H1 (cell line): ENCODE measurements around the gene RIN3. TPM values are rescaled to one million over a fixed set of nuclear protein-coding genes. Genes with fewer than 3 reads are reported as not detected.

Experiments used
- CHD1 ChIP-seq: IDR thresholded peaks from 2 replicates; pipeline ENCODE4 v1.6.1; 2012; ENCODE audit warnings: low read depth, low read length, improper control_type of control experiment
- polyA plus RNA-seq, 7 experiments: library from polyadenylated mRNA; depleted of rRNA in 3 of 7; stranded (reverse) in 5 of 7; unstranded in 2 of 7; fragments of >200 nt in 5 of 7; fragments of 200-250 nt in 2 of 7; gene quantifications; 1 replicate in 5 of 7; 2 replicates in 1 of 7; 4 replicates in 1 of 7; pipeline versions ENCODE4 v1.2.1 to v1.2.3, GENCODE V29; 2011 to 2013; ENCODE audit warnings: missing spikeins in 2 of 7, mixed read lengths in 2 of 7
- total RNA-seq: library from RNA; stranded (reverse); fragmentation: NEBNext Ultra II Directional; extraction: Animal tissue kit (Norgen Biotek cat#: 25700); gene quantifications from 2 replicates; pipeline ENCODE4 v1.2.1, GENCODE V29; 2021

The RIN3 gene
- total and polyA plus RNA-seq, 2 of the 8 experiments (the other 6 are each of a cell fraction or from before 2014, with no cell fraction given): 0.59 to 1.5 TPM

DNA sequence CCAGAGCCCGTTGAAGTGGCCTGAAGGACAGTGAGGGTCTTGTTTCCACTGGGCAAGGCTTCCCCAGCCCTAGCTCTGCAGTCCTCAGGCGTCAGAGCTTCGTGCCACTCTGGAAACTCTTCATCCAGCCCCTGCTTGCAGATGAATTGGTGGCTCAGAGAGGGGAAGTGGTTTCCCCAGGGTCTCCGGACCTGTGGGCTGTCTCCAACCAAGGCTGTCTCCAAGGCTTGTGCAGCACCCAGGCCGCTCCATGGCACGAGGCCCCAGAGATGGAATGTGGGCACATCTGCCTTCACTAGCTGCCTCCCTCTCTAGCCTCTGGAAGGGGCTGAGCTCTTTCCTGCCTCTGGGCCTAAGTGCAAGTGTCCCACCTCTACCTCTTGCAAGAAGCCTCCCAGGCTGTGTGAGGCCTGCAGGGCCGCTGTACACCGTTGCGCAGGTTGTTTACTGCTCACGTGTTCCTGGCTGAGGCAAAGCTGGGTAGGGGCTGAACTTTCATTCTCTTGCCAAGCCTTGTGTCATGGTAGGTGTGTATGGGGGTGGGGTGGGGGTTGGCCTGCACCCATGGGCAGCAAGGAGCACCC lies 11.1 kb downstream of the RIN3 start (continued):
- TF ChIP-seq CHD1: no peak
